Measurements from ENCODE around the gene SNX17.

GRCh38 chr2:27372937-27373336 lies 2.5 kb downstream of the SNX17 start:
- TF ChIP-seq CTCF (IDR thresholded peaks at IDR 0.05) (no peak), EP300 (IDR thresholded peaks at IDR 0.05) (no peak)
